Measurements from ENCODE around the gene DIAPH2. TPM values are rescaled to one million over a fixed set of nuclear protein-coding genes. Genes with fewer than 3 reads are reported as not detected.

Gene DIAPH2
- total RNA-seq, 2 experiments from 2014 or later = 10.0 to 10.6 TPM

GRCh38 chrX:97117572-97117971, 432.9 kb downstream of the DIAPH2 start:
- ChIA-PET POLR2A (no interaction called here), CTCF (no interaction called here)
- intact Hi-C loops (cut with micrococcal nuclease) = no loop called here
- no peak overlapping the region for H3K4me3 Mint-ChIP-seq
- DNase-seq = no peak
- H3K36me3 Mint-ChIP-seq = peaks cover 5% of the 10 kb centered on the region
- H3K9me3 Mint-ChIP-seq = no peaks in the 10 kb centered on the region
- no peaks in the 10 kb centered on the region for H3K27me3 Mint-ChIP-seq
- no peak overlapping the region for H3K27ac Mint-ChIP-seq
- peaks cover 4% of the 10 kb centered on the region for H3K4me1 Mint-ChIP-seq (ENCODE audit: low read depth)

GRCh38 chrX:97119474-97120109, 434.9 kb downstream of the DIAPH2 start:
- ChIA-PET POLR2A (no interaction called here), CTCF (interaction anchor here (0.9 kb wide), 1 partner anchor 523 kb away, joined by 3 read pairs; no protein-coding TSS in a partner anchor)
- Mint-ChIP-seq H3K9me3 (no peaks in the 10 kb centered on the region), H3K36me3 (peaks cover 5% of the 10 kb centered on the region), H3K27me3 (no peaks in the 10 kb centered on the region), H3K27ac (no peak overlapping the region), H3K4me1 (ENCODE audit: low read depth) (peaks cover 4% of the 10 kb centered on the region), H3K4me3 (no peak overlapping the region)
- intact Hi-C loops (cut with micrococcal nuclease) = no loop called here
- DNase-seq = no peak

GRCh38 chrX:97123001-97123400, 438.4 kb downstream of the DIAPH2 start:
- Mint-ChIP-seq H3K4me3 (no peak overlapping the region), H3K27me3 (no peaks in the 10 kb centered on the region), H3K27ac (no peak overlapping the region), H3K9me3 (no peaks in the 10 kb centered on the region), H3K36me3 (peaks cover 7% of the 10 kb centered on the region), H3K4me1 (ENCODE audit: low read depth) (peaks cover 2% of the 10 kb centered on the region)
- intact Hi-C loops (cut with micrococcal nuclease) = no loop called here
- CTCF ChIA-PET = no interaction called here
- POLR2A ChIA-PET = no interaction called here
- no peak for DNase-seq

- H3K36me3 Mint-ChIP-seq = peaks cover 2% of the 10 kb centered on the region
- H3K4me3 Mint-ChIP-seq = no peak overlapping the region
- H3K4me1 Mint-ChIP-seq (ENCODE audit: low read depth) = no peaks in the 10 kb centered on the region
- no peaks in the 10 kb centered on the region for H3K9me3 Mint-ChIP-seq
- POLR2A ChIA-PET = no interaction called here
- no peak overlapping the region for H3K27ac Mint-ChIP-seq
- intact Hi-C loops (cut with micrococcal nuclease) = no loop called here
- CTCF ChIA-PET = no interaction called here
- H3K27me3 Mint-ChIP-seq = no peaks in the 10 kb centered on the region
- DNase-seq = no peak
Measured at GRCh38 chrX:97126020-97126419, 441.4 kb downstream of the DIAPH2 start.

GRCh38 chrX:97132664-97133415, 448.2 kb downstream of the DIAPH2 start:
- POLR2A ChIA-PET = no interaction called here
- DNase-seq = no peak
- Mint-ChIP-seq H3K9me3 (no peaks in the 10 kb centered on the region), H3K36me3 (no peaks in the 10 kb centered on the region), H3K4me1 (ENCODE audit: low read depth) (peaks cover 2% of the 10 kb centered on the region), H3K4me3 (no peak overlapping the region), H3K27ac (no peak overlapping the region), H3K27me3 (no peaks in the 10 kb centered on the region)
- CTCF ChIA-PET = no interaction called here
- intact Hi-C loops (cut with micrococcal nuclease) = no loop called here

GRCh38 chrX:97145934-97146333, 461.3 kb downstream of the DIAPH2 start:
- no peak overlapping the region for H3K4me3 Mint-ChIP-seq
- ChIA-PET CTCF (no interaction called here), POLR2A (no interaction called here)
- no peak overlapping the region for H3K27ac Mint-ChIP-seq
- H3K9me3 Mint-ChIP-seq = no peaks in the 10 kb centered on the region
- DNase-seq = no peak
- no peaks in the 10 kb centered on the region for H3K4me1 Mint-ChIP-seq (ENCODE audit: low read depth)
- H3K36me3 Mint-ChIP-seq = peaks cover 5% of the 10 kb centered on the region
- intact Hi-C loops (cut with micrococcal nuclease) = no loop called here
- no peaks in the 10 kb centered on the region for H3K27me3 Mint-ChIP-seq

- DNase-seq = no peak
- Mint-ChIP-seq H3K36me3 (no peaks in the 10 kb centered on the region), H3K27me3 (no peaks in the 10 kb centered on the region), H3K4me3 (no peak overlapping the region), H3K4me1 (ENCODE audit: low read depth) (peaks cover 6% of the 10 kb centered on the region), H3K9me3 (no peaks in the 10 kb centered on the region), H3K27ac (no peak overlapping the region)
- CTCF ChIA-PET = no interaction called here
- POLR2A ChIA-PET = no interaction called here
- intact Hi-C loops (cut with micrococcal nuclease) = no loop called here
Measured at GRCh38 chrX:97155816-97156215, 471.2 kb downstream of the DIAPH2 start.

- no peak overlapping the region for H3K27ac Mint-ChIP-seq
- intact Hi-C loops (cut with micrococcal nuclease) = no loop called here
- H3K27me3 Mint-ChIP-seq = no peaks in the 10 kb centered on the region
- H3K4me3 Mint-ChIP-seq = no peak overlapping the region
- DNase-seq = no peak
- H3K9me3 Mint-ChIP-seq = no peaks in the 10 kb centered on the region
- no peaks in the 10 kb centered on the region for H3K36me3 Mint-ChIP-seq
- peaks cover 6% of the 10 kb centered on the region for H3K4me1 Mint-ChIP-seq (ENCODE audit: low read depth)
- ChIA-PET POLR2A (no interaction called here), CTCF (no interaction called here)
Measured at GRCh38 chrX:97158269-97158668, 473.6 kb downstream of the DIAPH2 start.

GRCh38 chrX:97159916-97160800, 475.5 kb downstream of the DIAPH2 start:
- ChIA-PET CTCF (no interaction called here), POLR2A (no interaction called here)
- intact Hi-C loops (cut with micrococcal nuclease) = no loop called here
- H3K27me3 Mint-ChIP-seq = no peaks in the 10 kb centered on the region
- no peak overlapping the region for H3K4me3 Mint-ChIP-seq
- no peaks in the 10 kb centered on the region for H3K9me3 Mint-ChIP-seq
- peaks cover 6% of the 10 kb centered on the region for H3K4me1 Mint-ChIP-seq (ENCODE audit: low read depth)
- H3K27ac Mint-ChIP-seq = no peak overlapping the region
- no peak for DNase-seq
- H3K36me3 Mint-ChIP-seq = no peaks in the 10 kb centered on the region

- H3K36me3 Mint-ChIP-seq = no peaks in the 10 kb centered on the region
- CTCF ChIA-PET = no interaction called here
- intact Hi-C loops (cut with micrococcal nuclease) = no loop called here
- H3K27ac Mint-ChIP-seq = no peak overlapping the region
- DNase-seq = no peak
- POLR2A ChIA-PET = no interaction called here
- H3K27me3 Mint-ChIP-seq = no peaks in the 10 kb centered on the region
- H3K4me1 Mint-ChIP-seq (ENCODE audit: low read depth) = no peaks in the 10 kb centered on the region
- H3K9me3 Mint-ChIP-seq = no peaks in the 10 kb centered on the region
- no peak overlapping the region for H3K4me3 Mint-ChIP-seq
Measured at GRCh38 chrX:97167333-97167732, 482.7 kb downstream of the DIAPH2 start.

GRCh38 chrX:97168646-97169045, 484.0 kb downstream of the DIAPH2 start:
- Mint-ChIP-seq H3K36me3 (no peaks in the 10 kb centered on the region), H3K4me3 (no peak overlapping the region), H3K27me3 (no peaks in the 10 kb centered on the region), H3K9me3 (no peaks in the 10 kb centered on the region), H3K4me1 (ENCODE audit: low read depth) (no peaks in the 10 kb centered on the region), H3K27ac (no peak overlapping the region)
- no peak for DNase-seq
- CTCF ChIA-PET = no interaction called here
- POLR2A ChIA-PET = no interaction called here
- intact Hi-C loops (cut with micrococcal nuclease) = no loop called here

GRCh38 chrX:97175147-97175546, 490.5 kb downstream of the DIAPH2 start:
- no peak overlapping the region for H3K27ac Mint-ChIP-seq
- no peaks in the 10 kb centered on the region for H3K4me1 Mint-ChIP-seq (ENCODE audit: low read depth)
- H3K4me3 Mint-ChIP-seq = no peak overlapping the region
- H3K36me3 Mint-ChIP-seq = peaks cover 9% of the 10 kb centered on the region
- CTCF ChIA-PET = no interaction called here
- intact Hi-C loops (cut with micrococcal nuclease) = no loop called here
- H3K9me3 Mint-ChIP-seq = peaks cover 2% of the 10 kb centered on the region
- H3K27me3 Mint-ChIP-seq = no peaks in the 10 kb centered on the region
- DNase-seq = no peak
- POLR2A ChIA-PET = no interaction called here

Data from activated CD4-positive, alpha-beta memory T cell treated with anti-CD3 and anti-CD28 coated beads for 36 hours (primary cell).